ENCODE measurements around the gene ANKRD39. TPM values are rescaled to one million over a fixed set of nuclear protein-coding genes. Genes with fewer than 3 reads are reported as not detected.

ANKRD39 gene
- total RNA-seq, 4 donors from 2014 or later, result 5.8 to 17.3 (median 15.4) TPM

DNA sequence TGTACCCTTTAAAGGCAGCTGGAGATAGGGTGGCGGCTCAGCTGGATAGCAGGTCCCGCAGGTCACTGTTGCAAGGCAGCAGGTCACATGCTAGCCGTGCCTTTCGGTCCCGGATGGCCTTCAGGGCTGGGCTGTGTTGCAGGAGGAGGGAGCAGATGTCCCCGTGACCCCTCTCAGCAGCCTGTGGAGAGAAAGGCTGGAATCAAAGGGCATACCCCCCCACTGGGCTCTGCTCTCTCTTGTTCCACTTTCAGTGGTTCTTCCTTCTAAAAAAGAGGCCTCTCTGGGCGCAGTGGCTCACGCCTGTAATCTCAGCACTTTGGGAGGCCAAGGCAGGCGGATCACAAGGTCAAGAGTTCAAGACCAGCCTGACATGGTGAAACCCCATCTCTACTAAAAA, 9.6 kb downstream of the ANKRD39 start:
- Histone ChIP-seq H3K27ac (no peak overlapping the region), H3K36me3 (peaks cover 0 to 66% (median 0%) of the 10 kb centered on the region in 3 donors), H3K27me3 (no peaks in the 10 kb centered on the region), H3K4me3 (no peak overlapping the region), H3K9me3 (no peaks in the 10 kb centered on the region), H3K4me1 (no peaks in the 10 kb centered on the region)
- TF ChIP-seq POLR2A (IDR thresholded peaks at IDR 0.05) (no peak), CTCF (IDR thresholded peaks at IDR 0.05) (no peak)
- no peak for DNase-seq

DNA sequence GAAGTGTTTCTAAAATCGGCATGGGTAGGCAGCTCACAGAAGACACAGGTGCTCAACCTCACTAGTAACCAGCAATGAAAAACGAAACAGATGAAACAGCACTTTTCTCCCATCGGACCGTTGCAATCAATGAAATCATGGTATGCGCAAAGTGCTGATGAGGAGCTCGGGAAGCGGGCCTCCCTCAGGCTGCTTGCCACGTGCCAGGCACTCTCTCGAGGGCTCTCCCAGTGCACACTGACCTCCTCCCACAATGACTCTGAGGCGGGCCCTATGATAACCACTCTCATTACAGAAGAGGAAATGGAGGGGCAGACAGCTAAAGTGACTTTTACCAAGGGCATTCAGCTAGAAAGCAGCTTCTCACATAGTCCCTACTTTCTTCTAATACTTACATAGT, 10.2 kb downstream of the ANKRD39 start:
- Histone ChIP-seq H3K4me3 (no peak overlapping the region), H3K27me3 (no peaks in the 10 kb centered on the region), H3K27ac (no peak overlapping the region), H3K4me1 (no peaks in the 10 kb centered on the region), H3K9me3 (no peaks in the 10 kb centered on the region), H3K36me3 (peaks cover 0 to 60% (median 0%) of the 10 kb centered on the region in 3 donors)
- DNase-seq, result no peak
- TF ChIP-seq CTCF (IDR thresholded peaks at IDR 0.05) (no peak), POLR2A (IDR thresholded peaks at IDR 0.05) (no peak)

GRCh38 chr2:96846825-96847224, 11.0 kb downstream of the ANKRD39 start:
- Histone ChIP-seq H3K36me3 (peaks cover 0 to 56% (median 0%) of the 10 kb centered on the region in 3 donors), H3K4me1 (no peaks in the 10 kb centered on the region), H3K27ac (no peak overlapping the region), H3K4me3 (no peak overlapping the region), H3K9me3 (no peaks in the 10 kb centered on the region), H3K27me3 (no peaks in the 10 kb centered on the region)
- DNase-seq, result no peak
- TF ChIP-seq CTCF (IDR thresholded peaks at IDR 0.05) (no peak), POLR2A (IDR thresholded peaks at IDR 0.05) (no peak)

- peaks cover 0 to 8% (median 2%) of the 10 kb centered on the region in 4 donors for H3K4me1 ChIP-seq
- DNase-seq, result no peak
- no peaks in the 10 kb centered on the region for H3K27me3 ChIP-seq
- no peak overlapping the region for H3K27ac ChIP-seq
- no peaks in the 10 kb centered on the region for H3K9me3 ChIP-seq
- peaks cover 0 to 31% (median 0%) of the 10 kb centered on the region in 3 donors for H3K36me3 ChIP-seq
- no peak overlapping the region for H3K4me3 ChIP-seq
- no peak for TF ChIP-seq POLR2A (IDR thresholded peaks at IDR 0.05)
- TF ChIP-seq CTCF (IDR thresholded peaks at IDR 0.05), result no peak
Observed at GRCh38 chr2:96844405-96844808, 13.4 kb downstream of the ANKRD39 start.

GRCh38 chr2:96843538-96844268, 14.1 kb downstream of the ANKRD39 start, which contains the start of gene ANKRD23:
Gene ANKRD23 (minus strand): TSS chr2:96844021. CDS start chr2:96843992, 29 bp downstream.
- no peak for TF ChIP-seq CTCF (IDR thresholded peaks at IDR 0.05)
- TF ChIP-seq POLR2A (IDR thresholded peaks at IDR 0.05), result no peak

More at GRCh38 chr2:96843538-96844268, 14.1 kb downstream of the ANKRD39 start, which contains the start of gene ANKRD23:
- DNase-seq, result no peak
- Histone ChIP-seq H3K36me3 (peaks cover 0 to 24% (median 0%) of the 10 kb centered on the region in 3 donors), H3K27me3 (no peaks in the 10 kb centered on the region), H3K9me3 (no peaks in the 10 kb centered on the region), H3K4me1 (peaks cover 0 to 14% (median 6%) of the 10 kb centered on the region in 4 donors), H3K4me3 (no peak within 1 kb of the TSS), H3K27ac (no peak within 1 kb of the TSS)

Measured in Peyer's patch (tissue), 4 donors.